ENCODE data around the gene TXNDC15.
"Not testable (repeated sequence)": the region's sequence is repeated elsewhere in the genome, so short reads cannot be mapped to it uniquely, and the experiment has no call there.

The TXNDC15 gene

GRCh38 chr5:134878403-134878802 lies 4.2 kb downstream of the TXNDC15 start:
- no peak for DNase-seq

GRCh38 chr5:134879456-134879855 lies 5.3 kb downstream of the TXNDC15 start:
- DNase-seq, result no peak

DNA sequence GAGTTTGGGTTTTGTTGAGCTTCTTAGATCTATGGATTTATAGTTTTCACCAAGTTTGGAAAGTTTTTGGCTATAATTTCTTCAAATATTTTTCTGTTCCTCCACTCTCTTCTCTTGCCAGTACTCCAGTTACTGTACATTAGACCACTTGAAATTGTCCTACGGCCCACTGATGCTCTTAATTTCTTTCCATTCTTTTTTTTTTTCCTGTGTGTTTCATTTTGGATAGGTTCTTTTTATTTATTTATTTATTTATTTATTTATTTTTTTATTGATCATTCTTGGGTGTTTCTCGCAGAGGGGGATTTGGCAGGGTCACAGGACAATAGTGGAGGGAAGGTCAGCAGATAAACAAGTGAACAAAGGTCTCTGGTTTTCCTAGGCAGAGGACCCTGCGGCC lies 6.8 kb downstream of the TXNDC15 start:
- not testable (repeated sequence) for DNase-seq

GRCh38 chr5:134881711-134882110 lies 7.5 kb downstream of the TXNDC15 start:
- DNase-seq, result not testable (repeated sequence)

- DNase-seq, result no peak
These were observed 13.5 kb downstream of the TXNDC15 start for GRCh38 chr5:134887593-134888159.

DNA sequence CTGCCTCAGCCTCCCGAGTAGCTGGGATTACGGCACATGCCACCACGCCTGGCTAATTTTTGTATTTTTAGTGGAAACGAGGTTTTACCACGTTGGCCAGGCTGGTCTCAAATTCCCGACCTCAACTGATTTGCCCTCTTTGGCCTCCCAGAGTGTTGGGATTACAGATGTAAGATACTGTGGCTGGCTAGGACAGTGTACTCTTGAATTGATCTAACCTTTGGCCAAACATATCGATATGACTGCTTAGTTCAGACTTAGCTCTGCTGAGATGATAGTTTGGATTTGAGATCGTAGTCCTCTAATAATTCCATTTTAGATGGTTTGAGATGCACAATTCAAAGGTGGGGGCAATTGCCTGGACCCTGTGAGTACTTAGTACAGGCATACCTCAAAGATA lies 15.2 kb downstream of the TXNDC15 start:
- no peak for DNase-seq

GRCh38 chr5:134891473-134891872 lies 17.3 kb downstream of the TXNDC15 start:
- no peak for DNase-seq

DNA sequence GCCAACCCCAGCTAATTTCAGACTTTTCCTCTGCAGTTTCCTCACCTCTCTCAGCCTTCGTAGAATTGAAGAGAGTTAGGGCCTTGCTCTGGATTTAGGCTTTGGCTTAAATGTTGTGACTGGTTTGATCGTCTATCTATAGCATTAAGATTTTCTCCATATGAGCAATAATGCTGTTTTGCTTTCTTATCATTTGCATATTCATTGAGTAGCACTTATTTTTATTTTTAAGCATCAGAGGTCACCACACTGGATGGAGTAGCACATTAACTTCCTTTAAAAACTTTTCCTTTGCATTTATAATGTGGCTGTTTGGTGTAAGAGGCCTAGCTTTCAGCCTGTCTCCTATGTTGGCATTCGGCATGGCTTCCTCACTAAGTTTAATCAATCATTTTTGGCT lies 18.1 kb downstream of the TXNDC15 start:
- DNase-seq, result no peak

- DNase-seq, result no peak
These were observed 18.8 kb downstream of the TXNDC15 start for GRCh38 chr5:134892926-134893325.

DNA sequence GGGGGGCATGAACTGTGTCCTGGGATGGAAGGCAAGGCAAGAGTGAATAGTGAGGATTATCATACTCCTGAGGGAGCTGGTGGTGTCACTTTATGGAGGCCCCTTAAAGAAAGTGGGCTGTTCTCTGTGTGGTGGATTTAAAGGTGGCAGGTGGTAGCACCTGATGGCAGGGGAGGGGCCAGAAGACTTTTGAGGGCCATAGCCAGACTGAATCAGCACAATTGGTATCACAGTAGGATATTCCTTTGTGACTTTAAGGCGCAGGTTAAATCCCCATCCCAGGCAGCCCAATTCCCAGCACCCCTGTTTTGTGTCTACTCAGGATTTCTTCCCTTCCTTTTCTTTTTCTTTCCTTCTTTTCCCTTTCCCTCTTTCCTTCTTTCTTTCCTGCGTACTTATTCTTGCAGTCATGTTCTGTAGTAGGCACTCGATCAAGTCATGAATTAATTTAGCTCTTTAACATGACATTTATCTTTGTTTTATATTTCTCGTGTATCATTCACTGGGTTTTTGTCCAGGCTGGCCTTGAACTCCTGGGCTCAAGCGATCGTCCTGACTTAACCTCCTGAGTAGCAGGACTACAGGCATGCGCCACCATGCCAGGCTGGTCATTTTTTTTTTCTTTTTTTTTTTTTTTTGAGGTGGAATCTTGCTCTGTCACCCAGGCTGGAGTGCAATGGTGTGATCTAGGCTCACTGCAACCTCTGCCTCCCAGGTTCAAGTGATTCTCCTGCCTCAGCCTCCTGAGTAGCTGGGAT lies 19.8 kb downstream of the TXNDC15 start:
- no peak for DNase-seq

- no peak for DNase-seq
These were observed 28.1 kb downstream of the TXNDC15 start for GRCh38 chr5:134902071-134902801.

DNA sequence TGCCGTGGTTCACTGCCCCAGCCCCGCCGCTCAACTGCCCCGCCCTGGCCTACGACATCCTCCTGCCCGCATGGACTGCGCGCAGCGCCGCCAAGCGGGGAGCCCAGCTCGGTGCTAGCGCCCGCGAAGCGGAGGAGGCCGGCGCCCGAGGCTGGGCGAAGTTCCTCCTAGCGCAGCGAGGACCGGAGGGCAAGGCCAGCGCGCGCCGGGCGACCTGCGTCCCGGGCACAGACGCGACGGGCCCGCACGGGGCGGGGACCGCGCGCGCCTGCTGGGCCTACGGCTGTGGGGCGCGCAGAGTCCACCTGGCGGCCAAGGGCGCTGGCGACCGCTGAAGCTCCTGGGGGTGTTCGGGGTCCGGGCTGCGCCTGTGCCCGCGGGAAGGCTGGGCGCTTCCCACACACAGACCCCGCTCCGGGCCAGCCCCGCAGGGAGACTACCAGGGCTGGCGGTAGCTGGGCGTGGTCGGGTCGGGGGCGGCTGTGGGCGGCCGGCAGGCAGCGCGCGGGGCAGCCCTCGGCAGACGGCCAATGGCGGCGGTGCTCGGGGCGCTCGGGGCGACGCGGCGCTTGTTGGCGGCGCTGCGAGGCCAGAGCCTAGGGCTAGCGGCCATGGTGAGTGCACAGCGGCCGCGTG lies 30.6 kb downstream of the TXNDC15 start, which contains the start of gene PCBD2:
PCBD2 (plus strand) TSS at position 522 of the 636 bp plus-strand sequence; CDS start at position 531, 9 bp downstream.
- DNase-seq, result peak; percentile 74

- DNase-seq, result peak; percentile 59
These were observed 31.2 kb downstream of the TXNDC15 start for GRCh38 chr5:134905246-134905996.

- DNase-seq, result no peak
These were observed 32.6 kb downstream of the TXNDC15 start for GRCh38 chr5:134906811-134907210.

DNA sequence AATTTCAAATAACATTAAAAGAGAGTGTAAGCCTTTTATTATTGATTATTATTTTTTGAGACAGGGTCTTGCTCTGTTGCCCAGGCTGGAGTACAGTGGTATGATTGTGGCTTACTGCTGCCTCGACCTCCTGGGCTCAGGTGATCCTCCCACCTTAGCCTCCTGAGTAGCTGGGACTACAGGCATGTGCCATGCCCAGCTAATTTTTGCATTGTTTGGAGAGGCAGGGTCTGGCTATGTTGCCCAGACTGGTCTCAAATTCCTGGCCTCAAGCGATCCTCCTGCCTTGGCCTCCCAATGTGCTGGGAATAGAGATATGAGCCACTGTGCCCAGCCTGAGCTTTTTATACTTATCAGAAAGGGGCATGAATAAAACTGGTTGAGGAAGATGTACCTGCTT lies 36.6 kb downstream of the TXNDC15 start:
- not testable (repeated sequence) for DNase-seq

DNA sequence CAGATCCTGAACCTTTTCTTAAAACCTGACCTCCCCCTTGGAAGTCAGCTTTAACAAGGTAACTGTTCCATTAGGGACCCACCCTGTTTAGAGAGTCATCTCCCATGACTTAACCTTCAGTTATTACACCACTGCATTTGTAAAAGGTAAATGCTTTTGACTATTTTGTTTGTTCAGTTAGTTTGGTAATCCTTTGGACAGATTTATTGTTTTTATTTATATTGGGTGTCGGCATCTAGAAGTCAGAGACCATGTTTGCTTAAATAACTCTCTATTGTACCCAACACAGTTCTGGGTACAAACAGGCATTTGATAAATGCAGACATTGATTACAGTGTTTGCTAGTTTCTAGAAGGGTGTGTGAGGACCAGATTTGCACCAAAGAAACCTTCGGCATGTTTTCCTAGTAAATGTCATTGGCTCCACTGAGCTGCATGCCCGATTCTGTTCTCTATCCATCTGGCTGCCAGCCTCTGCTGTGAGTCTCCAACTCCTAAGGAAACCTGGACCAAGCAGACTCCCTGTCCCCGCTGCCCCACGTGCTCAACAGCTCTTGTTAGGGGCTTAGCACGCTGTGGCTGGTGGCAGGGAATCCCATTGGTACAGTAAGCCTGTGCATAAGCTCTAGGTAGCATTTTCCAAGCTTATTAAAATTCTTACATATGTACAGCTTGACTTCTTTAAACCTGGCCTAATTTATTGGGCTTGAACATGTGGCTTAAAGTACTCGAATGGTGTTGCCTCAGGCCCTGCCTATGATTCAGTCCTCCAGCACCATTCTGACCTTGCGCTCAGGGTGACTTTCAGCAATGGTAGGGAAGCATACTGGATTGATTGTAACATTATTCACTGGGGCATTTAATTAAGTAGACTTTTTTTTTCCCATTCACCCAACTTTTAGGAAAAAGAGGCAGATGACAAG lies 37.4 kb downstream of the TXNDC15 start:
- DNase-seq, result no peak

DNA sequence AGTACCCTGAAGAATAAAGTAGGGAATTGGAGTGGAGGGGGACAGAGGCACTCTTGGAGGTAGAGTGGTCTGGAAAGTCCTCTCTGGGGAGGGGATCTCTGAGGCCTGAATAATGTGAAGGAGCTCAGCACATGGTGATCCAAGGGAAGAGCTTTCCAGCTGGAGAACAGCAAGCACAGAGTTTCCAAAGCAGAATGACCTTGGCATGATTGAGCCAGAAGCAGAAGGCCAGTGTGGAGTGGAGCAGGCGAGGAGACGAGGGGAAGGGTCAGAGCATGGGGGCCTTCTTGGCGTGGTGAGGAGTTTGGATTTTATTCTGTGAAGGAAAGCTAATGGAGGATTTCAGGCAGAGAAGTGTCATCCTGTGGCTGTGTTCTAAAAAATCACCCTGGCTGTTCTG lies 39.1 kb downstream of the TXNDC15 start:
- DNase-seq, result no peak

GRCh38 chr5:134913795-134914194 lies 39.6 kb downstream of the TXNDC15 start:
- DNase-seq, result no peak

DNA sequence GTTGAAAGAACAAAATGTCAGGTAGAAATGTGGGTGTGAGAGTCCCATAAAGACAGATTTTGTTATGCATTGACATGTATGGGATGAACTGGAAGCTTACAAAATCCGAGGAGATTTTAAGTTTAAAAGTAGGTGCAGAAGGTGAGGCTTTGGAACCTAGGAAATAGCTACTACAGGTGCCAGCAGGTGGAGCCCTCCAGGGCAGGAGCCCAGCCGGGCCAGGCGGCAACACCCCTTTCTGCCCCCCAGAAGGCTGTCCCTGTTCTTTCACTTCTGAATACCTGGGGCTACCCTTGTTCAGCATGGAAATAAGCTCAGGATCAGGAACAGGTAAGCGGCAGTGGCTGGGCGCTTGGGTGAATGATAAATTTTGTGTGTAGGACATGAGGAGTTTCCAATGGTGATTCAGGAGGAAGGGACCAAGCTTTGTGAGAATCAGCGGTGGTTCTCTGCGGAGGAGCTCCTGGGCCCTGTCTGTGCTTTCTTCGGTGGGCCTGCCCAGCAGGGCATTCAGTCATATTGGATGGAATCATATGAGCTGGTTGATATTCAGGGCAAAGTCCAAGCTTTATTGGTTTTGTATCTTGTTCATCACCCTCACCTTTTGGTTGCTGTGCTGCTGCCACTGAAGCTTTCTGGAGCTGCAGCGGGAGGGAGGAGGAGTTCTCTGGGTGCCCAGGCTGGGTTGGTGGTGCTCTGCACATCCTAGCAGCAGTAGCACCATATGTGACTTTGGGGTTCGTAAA lies 43.1 kb downstream of the TXNDC15 start:
- no peak for DNase-seq

DNA sequence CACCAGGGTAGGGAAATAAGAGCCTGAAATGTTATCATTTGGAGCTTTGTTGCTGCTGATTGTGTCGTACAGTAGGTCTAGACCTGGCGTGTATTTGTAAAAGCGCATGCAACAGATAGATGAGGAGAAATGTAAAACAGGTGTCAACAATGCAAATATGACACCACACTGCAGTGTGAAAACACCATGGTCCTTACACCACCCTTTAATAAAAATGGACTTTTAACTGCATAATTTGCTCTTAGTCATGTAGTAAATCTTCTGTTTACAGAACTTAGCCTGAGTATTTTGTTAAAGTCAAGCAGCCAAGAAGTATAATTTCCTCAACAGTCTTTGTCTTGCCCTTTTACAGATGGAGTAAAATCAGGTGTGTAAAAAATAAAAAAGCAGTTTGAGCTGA lies 44.7 kb downstream of the TXNDC15 start:
- DNase-seq, result no peak

Measured in NCI-H446 treated with DMSO at 0.1 percent for 48 hours (cell line).